ENCODE measurements around the gene EHHADH. TPM values are rescaled to one million over a fixed set of nuclear protein-coding genes. Genes with fewer than 3 reads are reported as not detected.

Gene EHHADH
- total RNA-seq, 1 donor, result 6.5 TPM

DNA sequence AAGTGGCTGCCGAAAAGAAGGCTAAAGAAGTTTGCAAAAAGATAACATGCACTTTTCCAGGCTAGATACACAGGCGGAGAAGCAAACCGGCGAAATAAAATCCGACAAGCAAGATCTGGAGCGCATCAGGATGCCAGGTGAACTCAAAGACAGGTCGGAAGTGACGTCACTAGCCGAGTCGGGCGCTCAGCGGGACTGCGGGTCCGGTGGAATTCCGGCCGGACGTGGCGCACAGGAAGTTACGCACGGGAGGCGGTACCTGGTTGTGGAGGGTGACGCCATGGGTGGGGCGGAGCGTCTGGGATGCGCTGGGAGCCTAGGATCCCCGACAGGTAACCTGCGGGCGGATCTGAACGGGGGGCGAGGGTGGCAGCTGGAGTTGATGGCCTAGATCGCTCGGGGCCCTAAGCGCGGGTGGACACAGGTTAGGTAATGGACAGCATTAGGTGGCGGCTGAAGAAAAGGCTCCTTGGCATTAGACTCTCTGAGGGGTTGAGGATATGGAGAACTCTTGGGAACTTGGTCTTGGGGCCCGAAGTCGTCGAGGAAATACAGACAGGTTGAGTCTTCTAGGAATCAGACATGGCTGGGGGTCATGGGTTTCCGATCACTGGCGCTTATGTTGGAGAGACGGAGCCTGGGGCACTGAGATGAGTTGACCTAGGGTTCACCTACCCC is 29.0 kb upstream of the EHHADH start:
- DNase-seq (ENCODE audit: low read depth), result peak; percentile 94
- peak overlapping the region; percentile 80 for H3K4me3 ChIP-seq (ENCODE audit: low read depth, low read length)
- TF ChIP-seq, protein P1, sequence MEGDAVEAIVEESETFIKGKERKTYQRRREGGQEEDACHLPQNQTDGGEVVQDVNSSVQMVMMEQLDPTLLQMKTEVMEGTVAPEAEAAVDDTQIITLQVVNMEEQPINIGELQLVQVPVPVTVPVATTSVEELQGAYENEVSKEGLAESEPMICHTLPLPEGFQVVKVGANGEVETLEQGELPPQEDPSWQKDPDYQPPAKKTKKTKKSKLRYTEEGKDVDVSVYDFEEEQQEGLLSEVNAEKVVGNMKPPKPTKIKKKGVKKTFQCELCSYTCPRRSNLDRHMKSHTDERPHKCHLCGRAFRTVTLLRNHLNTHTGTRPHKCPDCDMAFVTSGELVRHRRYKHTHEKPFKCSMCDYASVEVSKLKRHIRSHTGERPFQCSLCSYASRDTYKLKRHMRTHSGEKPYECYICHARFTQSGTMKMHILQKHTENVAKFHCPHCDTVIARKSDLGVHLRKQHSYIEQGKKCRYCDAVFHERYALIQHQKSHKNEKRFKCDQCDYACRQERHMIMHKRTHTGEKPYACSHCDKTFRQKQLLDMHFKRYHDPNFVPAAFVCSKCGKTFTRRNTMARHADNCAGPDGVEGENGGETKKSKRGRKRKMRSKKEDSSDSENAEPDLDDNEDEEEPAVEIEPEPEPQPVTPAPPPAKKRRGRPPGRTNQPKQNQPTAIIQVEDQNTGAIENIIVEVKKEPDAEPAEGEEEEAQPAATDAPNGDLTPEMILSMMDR (IDR thresholded peaks at IDR 0.05; ENCODE audit: insufficient read depth, low read depth, low read length), result no peak

DNA sequence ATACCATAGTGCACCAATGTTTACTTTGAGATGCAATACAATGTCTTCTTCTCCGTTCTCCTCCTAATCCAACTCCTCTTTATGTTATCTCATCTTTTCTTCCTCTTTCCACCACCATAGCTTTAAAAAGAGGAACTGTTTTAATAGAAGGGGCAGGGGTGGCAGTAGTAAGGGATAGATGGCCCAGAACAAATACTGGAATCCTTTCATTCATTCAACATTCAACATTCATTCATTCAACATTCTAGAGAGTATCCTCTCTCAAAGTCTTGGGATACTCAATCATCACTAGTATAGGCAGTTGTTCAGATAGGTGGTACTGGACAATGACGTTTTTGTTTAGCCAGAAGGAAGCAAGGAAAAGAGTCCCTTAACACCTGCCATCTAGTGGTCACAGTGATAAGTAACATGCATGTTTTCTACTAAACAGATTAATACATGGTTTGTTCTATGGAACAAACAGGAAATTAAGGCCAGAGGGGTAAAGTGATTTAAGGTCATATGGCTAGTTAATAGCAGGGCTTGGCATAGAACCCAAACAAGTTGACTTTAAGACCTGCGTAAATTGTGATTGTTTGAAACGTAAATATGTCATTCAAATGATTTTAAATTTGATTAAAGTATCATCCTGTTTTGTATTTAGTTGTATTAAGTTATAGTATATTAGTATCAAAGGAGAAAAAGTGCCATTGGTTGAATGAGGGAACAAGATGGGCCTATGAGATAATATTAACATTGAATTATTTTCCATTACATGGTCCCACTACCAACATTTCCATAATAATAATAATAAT is 26.9 kb upstream of the EHHADH start:
- peak; percentile 58 for DNase-seq (ENCODE audit: low read depth)
- H3K4me3 ChIP-seq (ENCODE audit: low read depth, low read length), result no peak overlapping the region
- TF ChIP-seq, protein P1 (IDR thresholded peaks at IDR 0.05; ENCODE audit: insufficient read depth, low read depth, low read length), result peak; percentile 79

DNA sequence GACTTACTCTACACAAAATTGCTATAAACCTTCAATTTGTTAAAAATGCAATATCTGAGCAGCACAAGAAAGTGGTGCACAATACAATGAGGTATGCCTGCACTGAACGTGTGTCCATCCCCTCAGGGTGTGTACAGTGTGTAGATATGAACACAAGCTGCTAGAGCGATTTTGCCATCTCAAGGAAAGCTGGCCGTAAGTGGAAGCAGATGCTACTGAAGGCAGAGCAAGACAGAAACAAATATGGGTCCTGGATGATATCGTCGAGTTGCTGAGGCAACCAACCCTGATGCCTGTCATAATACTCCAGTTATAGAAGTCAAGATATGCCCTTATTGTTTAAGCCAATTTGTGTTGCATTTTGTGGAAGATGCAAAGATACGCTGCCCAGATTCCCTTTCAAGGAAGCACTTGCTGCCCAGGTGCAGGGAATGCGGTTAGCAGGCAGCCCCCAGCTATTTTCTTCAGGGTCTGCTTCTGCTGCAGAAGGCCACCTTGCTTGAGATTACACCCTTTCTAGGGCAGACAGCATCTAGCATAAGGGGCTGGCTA is 25.8 kb upstream of the EHHADH start:
- H3K4me3 ChIP-seq (ENCODE audit: low read depth, low read length), result no peak overlapping the region
- TF ChIP-seq, protein P1 (IDR thresholded peaks at IDR 0.05; ENCODE audit: insufficient read depth, low read depth, low read length), result no peak
- no peak for DNase-seq (ENCODE audit: low read depth)

- TF ChIP-seq, protein P1 (IDR thresholded peaks at IDR 0.05; ENCODE audit: insufficient read depth, low read depth, low read length), result no peak
- no peak overlapping the region for H3K4me3 ChIP-seq (ENCODE audit: low read depth, low read length)
- DNase-seq (ENCODE audit: low read depth), result no peak
Measured at GRCh38 chr3:185276415-185276814, 22.6 kb upstream of the EHHADH start.

DNA sequence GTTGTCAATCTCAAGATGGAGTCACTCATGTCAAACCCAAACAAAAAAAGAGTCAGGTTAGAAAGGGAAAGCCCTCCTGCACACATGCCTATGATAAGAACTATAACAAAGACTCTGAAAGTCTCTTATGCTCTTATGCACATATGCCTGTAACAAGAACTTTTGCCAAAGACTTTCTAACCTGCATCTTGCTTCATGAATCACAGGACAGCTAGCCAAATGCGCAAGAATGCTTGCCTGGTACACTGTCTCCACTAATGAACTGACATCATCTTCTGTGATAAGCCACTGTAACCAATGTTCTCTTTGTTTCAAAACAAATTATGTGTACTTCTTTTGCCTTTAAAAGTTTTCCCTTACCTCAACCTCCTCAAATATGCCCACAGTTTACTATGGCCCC is 18.2 kb upstream of the EHHADH start:
- DNase-seq (ENCODE audit: low read depth), result no peak
- H3K4me3 ChIP-seq (ENCODE audit: low read depth, low read length), result no peak overlapping the region
- TF ChIP-seq, protein P1 (IDR thresholded peaks at IDR 0.05; ENCODE audit: insufficient read depth, low read depth, low read length), result no peak

DNA sequence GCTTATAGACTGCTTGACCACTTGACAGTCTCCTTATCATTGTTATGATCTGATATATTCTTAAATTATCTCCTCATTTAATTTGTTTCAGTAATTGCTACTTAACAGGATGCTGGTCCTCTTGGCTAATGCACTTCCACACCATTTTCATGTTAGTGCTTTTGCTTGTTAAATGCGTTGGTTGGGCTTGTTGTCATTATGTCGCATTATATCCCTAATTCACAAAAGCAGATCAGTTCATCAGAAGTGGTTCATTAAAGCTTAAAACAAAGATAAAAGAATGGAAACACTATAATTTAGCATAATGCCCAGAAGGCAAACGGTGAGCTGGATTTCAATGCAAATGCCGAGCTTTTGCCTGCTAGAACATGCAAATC is 17.1 kb upstream of the EHHADH start:
- no peak overlapping the region for H3K4me3 ChIP-seq (ENCODE audit: low read depth, low read length)
- DNase-seq (ENCODE audit: low read depth), result no peak
- TF ChIP-seq, protein P1 (IDR thresholded peaks at IDR 0.05; ENCODE audit: insufficient read depth, low read depth, low read length), result no peak
